HCT116 (cell line): ENCODE results near the gene SNX1. TPM values are rescaled to one million over a fixed set of nuclear protein-coding genes. Genes with fewer than 3 reads are reported as not detected.

Experiments used
- ATAC-seq: fragments of 200-7000 bp; cut with Tn5 transposase; 2 replicates; pipeline ENCODE4 v1.9.1; 2020; ENCODE audit warnings: mild to moderate bottlenecking, moderate library complexity
- BruUV-seq: library from RNA; stranded (reverse); fragments of 400-500 nt; replicated peaks from 2 replicates; lab custom pipeline; 2021; lab: Mats Ljungman, UMichigan
- CTCF ChIA-PET: fragments of 300-600 bp; sonication (Branson Sonifier 250); formaldehyde crosslinking; loops from one replicate; lab custom pipeline; 2021; ENCODE audit warnings: antibody characterized with exemption; lab: Charles Lee
- POLR2A ChIA-PET: fragments of 300-600, 350-600 bp; sonication (Branson Sonifier 250); formaldehyde crosslinking; loops from one replicate; lab custom pipeline; 2021; ENCODE audit warnings: antibody characterized with exemption; lab: Charles Lee
- RAD21 ChIA-PET, 2 experiments: fragments of 300-600 bp; sonication (Branson Sonifier 250); formaldehyde crosslinking; loops; one replicate each; lab custom pipeline; 2023; ENCODE audit warnings: low total read pairs in 2 of 2; ENCODE audit not compliant: uncharacterized antibody in 2 of 2, unreplicated experiment in 2 of 2, low non-redundant PET in 1 of 2; lab: Charles Lee
- DNase-seq: peaks from one replicate; pipeline ENCODE4 v3.0.0-alpha.2; 2010; ENCODE audit warnings: low read depth, low spot score
- H2AFZ ChIP-seq: fragments of 200-600 bp; shearing (Covaris generic), sonication (generic); 2 replicates; pipeline ENCODE4 v1.6.1; 2017; ENCODE audit warnings: low read depth, mixed run types, mixed read lengths, antibody characterized with exemption, low read length; ENCODE audit not compliant: poor library complexity, severe bottlenecking
- H3K27ac ChIP-seq: 2 replicates; pipeline ENCODE4 v1.5.1; 2012; ENCODE audit warnings: low read depth, low read length
- H3K27me3 ChIP-seq: fragments of 200-600 bp; sonication (generic); 2 replicates; pipeline ENCODE4 v1.6.1; 2016; ENCODE audit warnings: mixed run types, low read length, mixed read lengths; ENCODE audit not compliant: insufficient read depth
- H3K36me3 ChIP-seq, 2 experiments: fragments of 200-500 bp in 1 of 2; fragments of 200-600 bp in 1 of 2; sonication (Bioruptor generic) in 1 of 2; sonication (generic) in 1 of 2; 2 replicates each; pipeline versions ENCODE4 v1.5.1 to v1.6.1; 2014 to 2016; ENCODE audit warnings: low read length in 2 of 2, inconsistent platforms in 1 of 2, mixed read lengths in 1 of 2, mixed run types in 1 of 2; ENCODE audit not compliant: insufficient read depth in 2 of 2, control insufficient read depth in 1 of 2
- H3K4me1 ChIP-seq, 2 experiments: fragments of 200-600 bp in 1 of 2; sonication (generic) in 1 of 2; 2 replicates each; pipeline versions ENCODE4 v1.5.1 to v1.6.1; 2012 to 2017; ENCODE audit warnings: low read length in 2 of 2, inconsistent platforms in 1 of 2, mild to moderate bottlenecking in 1 of 2, mixed read lengths in 1 of 2, mixed run types in 1 of 2, moderate library complexity in 1 of 2; ENCODE audit not compliant: insufficient read depth in 2 of 2, control insufficient read depth in 1 of 2
- H3K4me2 ChIP-seq: fragments of 200-600 bp; sonication (generic); 2 replicates; pipeline ENCODE4 v1.6.1; 2017; ENCODE audit warnings: mixed run types, low read length, mixed read lengths
- H3K4me3 ChIP-seq, 2 experiments: fragments of 200-600 bp in 1 of 2; sonication (generic) in 1 of 2; replicated peaks in 1 of 2; 2 replicates each; pipeline ENCODE4 v1.5.1; 2011 to 2016; ENCODE audit warnings: low read length in 2 of 2, control low read depth in 1 of 2, low read depth in 1 of 2, mild to moderate bottlenecking in 1 of 2, mixed read lengths in 1 of 2, mixed run types in 1 of 2
- H3K79me2 ChIP-seq: fragments of 200-600 bp; sonication (generic); 2 replicates; pipeline ENCODE4 v1.6.1; 2017; ENCODE audit warnings: mild to moderate bottlenecking, mixed run types, low read length, moderate library complexity, mixed read lengths; ENCODE audit not compliant: insufficient read depth
- H3K9ac ChIP-seq: fragments of 200-600 bp; sonication (generic); 2 replicates; pipeline ENCODE4 v1.6.1; 2016; ENCODE audit warnings: low read length, mixed read lengths
- H3K9me2 ChIP-seq: fragments of 200-600 bp; sonication (generic), shearing (Covaris generic); 2 replicates; pipeline ENCODE4 v1.6.1; 2017; ENCODE audit warnings: mixed run types, mild to moderate bottlenecking, moderate library complexity; ENCODE audit not compliant: insufficient read depth
- H3K9me3 ChIP-seq, 2 experiments: fragments of 200-500 bp in 1 of 2; fragments of 200-600 bp in 1 of 2; sonication (Bioruptor generic) in 1 of 2; sonication (generic) in 1 of 2; 2 replicates each; pipeline ENCODE4 v1.6.1; 2014 to 2017; ENCODE audit warnings: low read length in 2 of 2, mixed read lengths in 2 of 2, inconsistent platforms in 1 of 2, low read depth in 1 of 2, mild to moderate bottlenecking in 1 of 2, mixed run types in 1 of 2, moderate library complexity in 1 of 2; ENCODE audit not compliant: control insufficient read depth in 1 of 2, insufficient read depth in 1 of 2
- H4K20me1 ChIP-seq: fragments of 200-600 bp; sonication (generic), shearing (Covaris generic); 2 replicates; pipeline ENCODE4 v1.6.1; 2017; ENCODE audit warnings: mixed run types, mild to moderate bottlenecking, moderate library complexity; ENCODE audit not compliant: insufficient read depth
- CBX3 ChIP-seq: IDR thresholded peaks from 2 replicates; pipeline ENCODE4 v1.6.1; 2012; ENCODE audit warnings: low read depth
- ELF1 ChIP-seq: IDR thresholded peaks from 2 replicates; pipeline ENCODE4 v1.6.1; 2012; ENCODE audit warnings: low read depth, borderline replicate concordance
- FOSL1 ChIP-seq: IDR thresholded peaks from 2 replicates; pipeline ENCODE4 v1.6.1; 2012; ENCODE audit warnings: low read depth
- JUND ChIP-seq: IDR thresholded peaks from 2 replicates; pipeline ENCODE4 v1.6.1; 2012
- POLR2A ChIP-seq: IDR thresholded peaks from 2 replicates; pipeline ENCODE4 v1.7.0; 2011; ENCODE audit warnings: borderline replicate concordance; ENCODE audit not compliant: insufficient read depth, insufficient read length; ENCODE audit errors: extremely low read depth
- SIN3A ChIP-seq: IDR thresholded peaks from 2 replicates; pipeline ENCODE4 v1.6.1; 2012; ENCODE audit warnings: low read depth
- SP1 ChIP-seq: IDR thresholded peaks from 2 replicates; pipeline ENCODE4 v1.6.1; 2012; ENCODE audit warnings: low read depth
- SRF ChIP-seq: IDR thresholded peaks from 2 replicates; pipeline ENCODE4 v1.6.1; 2012; ENCODE audit warnings: low read depth
- YY1 ChIP-seq: IDR thresholded peaks from 2 replicates; pipeline ENCODE4 v1.6.1; 2011; ENCODE audit warnings: low read length, low read depth, moderate library complexity, mild to moderate bottlenecking; ENCODE audit not compliant: insufficient replicate concordance; ENCODE audit errors: extremely low read depth
- intact Hi-C: fragments of 100-400 bp; cut with micrococcal nuclease; formaldehyde crosslinking; loops from 2 replicates; pipeline ENCODE4 v1.10.0; 2022
- total RNA-seq: library from RNA; stranded (reverse); gene quantifications from one replicate; pipeline ENCODE4 v1.2.1, GENCODE V29; 2021; ENCODE audit not compliant: unreplicated experiment
- TF ChIP-seq, protein P1 (sequence below), 3 experiments: fragments of 200-600 bp in 1 of 3; sonication (generic) in 1 of 3; IDR thresholded peaks in 2 of 3; conservative IDR thresholded peaks in 1 of 3; 2 replicates each; pipeline ENCODE4 v1.5.1; 2012 to 2017; ENCODE audit warnings: low read depth in 2 of 3, low read length in 2 of 3, antibody characterized with exemption in 1 of 3, borderline replicate concordance in 1 of 3, control low read depth in 1 of 3, mild to moderate bottlenecking in 1 of 3, mixed read lengths in 1 of 3, mixed run types in 1 of 3, moderate library complexity in 1 of 3; ENCODE audit not compliant: insufficient read depth in 1 of 3
- TF ChIP-seq, protein P2 (sequence below): IDR thresholded peaks from 2 replicates; pipeline ENCODE4 v1.6.1; 2011; ENCODE audit warnings: mild to moderate bottlenecking, low read length, moderate library complexity; ENCODE audit not compliant: insufficient replicate concordance; ENCODE audit errors: extremely low read depth
- TF ChIP-seq, protein P3 (sequence below): IDR thresholded peaks from 2 replicates; pipeline ENCODE4 v1.6.1; 2012; ENCODE audit warnings: low read depth

The SNX1 gene
- total RNA-seq, 1 experiment from 2014 or later = 91.9 TPM

DNA sequence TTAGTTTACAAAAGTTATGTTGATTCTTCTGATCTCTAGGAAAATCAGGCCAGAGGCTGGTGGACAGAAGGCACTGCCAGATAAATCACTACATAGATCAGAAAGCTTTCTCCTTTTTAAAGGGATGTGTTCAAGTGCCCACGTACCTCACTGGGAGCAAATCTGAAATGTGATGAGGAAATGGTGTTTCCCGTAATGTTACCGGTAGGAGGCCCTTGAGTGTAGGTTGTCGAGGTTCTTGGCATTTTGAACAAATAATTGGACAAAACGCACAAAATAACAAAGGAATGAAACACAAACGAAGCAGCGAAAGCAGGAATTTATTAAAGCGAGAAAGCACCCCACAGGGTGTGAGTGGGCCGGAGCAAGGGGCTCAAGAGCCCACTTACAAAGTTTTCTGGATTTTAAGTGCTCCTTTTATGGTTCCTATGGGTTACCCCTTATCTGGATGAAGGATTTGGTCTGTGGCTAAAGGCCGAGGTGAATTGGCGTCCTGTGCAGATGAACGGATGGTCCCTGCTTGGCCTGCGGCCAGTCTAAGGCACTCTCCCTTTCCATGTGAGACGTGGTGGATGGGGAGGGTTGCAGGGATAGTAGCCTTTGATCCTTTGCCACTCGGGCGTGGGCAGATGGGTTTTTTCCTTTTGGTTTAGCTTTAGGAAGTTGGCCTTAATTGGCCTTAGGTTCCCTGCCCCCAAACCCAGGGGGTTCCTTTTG lies 1.0 kb downstream of the SNX1 start:
- no TSS peak for BruUV-seq
- no peaks in the 10 kb centered on the region for H3K9me2 ChIP-seq
- intact Hi-C loops = loop anchor here (5.0 kb wide), 1 partner anchor 55 kb away; the partner anchor contains the start of gene SNX22
- ChIA-PET CTCF (no interaction called here), RAD21 (no interaction called here), POLR2A (no interaction called here)
- peak overlapping the region; percentile 85 to 96 for H3K4me3 ChIP-seq
- DNase-seq (no peak), ATAC-seq (no peak)
- H3K27ac ChIP-seq = peak overlapping the region; percentile 62
- H3K36me3 ChIP-seq = no peaks in the 10 kb centered on the region
- H4K20me1 ChIP-seq = no peaks in the 10 kb centered on the region
- peaks cover 25 to 37% of the 10 kb centered on the region in 2 experiments for H3K4me1 ChIP-seq
- no peak overlapping the region for H2AFZ ChIP-seq
- TF ChIP-seq FOSL1 (no peak), POLR2A (no peak)
- TF ChIP-seq, protein P1, sequence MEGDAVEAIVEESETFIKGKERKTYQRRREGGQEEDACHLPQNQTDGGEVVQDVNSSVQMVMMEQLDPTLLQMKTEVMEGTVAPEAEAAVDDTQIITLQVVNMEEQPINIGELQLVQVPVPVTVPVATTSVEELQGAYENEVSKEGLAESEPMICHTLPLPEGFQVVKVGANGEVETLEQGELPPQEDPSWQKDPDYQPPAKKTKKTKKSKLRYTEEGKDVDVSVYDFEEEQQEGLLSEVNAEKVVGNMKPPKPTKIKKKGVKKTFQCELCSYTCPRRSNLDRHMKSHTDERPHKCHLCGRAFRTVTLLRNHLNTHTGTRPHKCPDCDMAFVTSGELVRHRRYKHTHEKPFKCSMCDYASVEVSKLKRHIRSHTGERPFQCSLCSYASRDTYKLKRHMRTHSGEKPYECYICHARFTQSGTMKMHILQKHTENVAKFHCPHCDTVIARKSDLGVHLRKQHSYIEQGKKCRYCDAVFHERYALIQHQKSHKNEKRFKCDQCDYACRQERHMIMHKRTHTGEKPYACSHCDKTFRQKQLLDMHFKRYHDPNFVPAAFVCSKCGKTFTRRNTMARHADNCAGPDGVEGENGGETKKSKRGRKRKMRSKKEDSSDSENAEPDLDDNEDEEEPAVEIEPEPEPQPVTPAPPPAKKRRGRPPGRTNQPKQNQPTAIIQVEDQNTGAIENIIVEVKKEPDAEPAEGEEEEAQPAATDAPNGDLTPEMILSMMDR (IDR thresholded peaks at IDR 0.05 in 2 of 3, conservative IDR thresholded peaks at IDR 0.05 in 1 of 3; ENCODE audit: borderline replicate concordance in 1 of 3, insufficient read depth in 1 of 3, low read depth in 2 of 3, low read length in 2 of 3) = peak in 1 of 3 experiments; percentile 16; a peak in 1 of 6 replicates
- H3K27me3 ChIP-seq = no peaks in the 10 kb centered on the region
- H3K4me2 ChIP-seq = peak overlapping the region; percentile 76
- peaks cover 77% of the 10 kb centered on the region for H3K79me2 ChIP-seq
- peak overlapping the region; percentile 77 for H3K9ac ChIP-seq
- no peaks in the 10 kb centered on the region for H3K9me3 ChIP-seq

DNA sequence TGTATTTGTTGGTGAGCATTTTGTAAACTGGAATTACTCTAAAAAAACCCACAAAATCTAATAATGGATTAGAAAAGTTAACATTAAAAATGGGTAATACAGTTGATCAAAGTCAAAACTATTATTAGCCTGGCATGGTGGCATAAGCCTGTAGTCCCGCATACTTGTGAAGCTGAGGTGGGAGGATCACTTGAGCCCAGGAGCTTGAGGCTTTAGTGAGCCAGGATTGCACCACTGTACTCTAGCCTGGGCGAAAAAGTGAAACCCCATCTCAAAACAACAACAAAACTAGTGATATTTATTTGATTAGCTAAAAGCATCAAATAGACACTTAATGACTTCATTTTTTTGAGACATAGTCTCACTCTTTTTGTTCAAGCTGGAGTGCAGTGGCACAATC lies 3.6 kb downstream of the SNX1 start:
- H4K20me1 ChIP-seq = 0 out of 2 replicates have a peak, but pooled peaks cover 8% of the 10 kb centered on the region
- no peaks in the 10 kb centered on the region for H3K9me3 ChIP-seq
- BruUV-seq = no TSS peak
- H3K9ac ChIP-seq = no peak overlapping the region
- no peak overlapping the region for H3K27ac ChIP-seq
- H3K4me3 ChIP-seq = no peak overlapping the region
- no peaks in the 10 kb centered on the region for H3K36me3 ChIP-seq
- peaks cover 83% of the 10 kb centered on the region for H3K79me2 ChIP-seq
- peaks cover 17 to 22% of the 10 kb centered on the region in 2 experiments for H3K4me1 ChIP-seq
- intact Hi-C loops = loop anchor here (5.0 kb wide), 1 partner anchor 53 kb away; the partner anchor contains the start of gene SNX22
- no peaks in the 10 kb centered on the region for H3K27me3 ChIP-seq
- ChIA-PET POLR2A (no interaction called here), CTCF (no interaction called here), RAD21 (no interaction called here)
- H2AFZ ChIP-seq = no peak overlapping the region
- H3K9me2 ChIP-seq = no peaks in the 10 kb centered on the region
- no peak for ATAC-seq
- no peak for DNase-seq
- H3K4me2 ChIP-seq = no peak overlapping the region
- TF ChIP-seq, protein P2, sequence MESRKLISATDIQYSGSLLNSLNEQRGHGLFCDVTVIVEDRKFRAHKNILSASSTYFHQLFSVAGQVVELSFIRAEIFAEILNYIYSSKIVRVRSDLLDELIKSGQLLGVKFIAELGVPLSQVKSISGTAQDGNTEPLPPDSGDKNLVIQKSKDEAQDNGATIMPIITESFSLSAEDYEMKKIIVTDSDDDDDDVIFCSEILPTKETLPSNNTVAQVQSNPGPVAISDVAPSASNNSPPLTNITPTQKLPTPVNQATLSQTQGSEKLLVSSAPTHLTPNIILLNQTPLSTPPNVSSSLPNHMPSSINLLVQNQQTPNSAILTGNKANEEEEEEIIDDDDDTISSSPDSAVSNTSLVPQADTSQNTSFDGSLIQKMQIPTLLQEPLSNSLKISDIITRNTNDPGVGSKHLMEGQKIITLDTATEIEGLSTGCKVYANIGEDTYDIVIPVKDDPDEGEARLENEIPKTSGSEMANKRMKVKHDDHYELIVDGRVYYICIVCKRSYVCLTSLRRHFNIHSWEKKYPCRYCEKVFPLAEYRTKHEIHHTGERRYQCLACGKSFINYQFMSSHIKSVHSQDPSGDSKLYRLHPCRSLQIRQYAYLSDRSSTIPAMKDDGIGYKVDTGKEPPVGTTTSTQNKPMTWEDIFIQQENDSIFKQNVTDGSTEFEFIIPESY = no peak
- TF ChIP-seq SP1 (no peak), SRF (no peak), ELF1 (no peak), YY1 (no peak), SIN3A (no peak), JUND (no peak), CBX3 (no peak)
- TF ChIP-seq, protein P3, sequence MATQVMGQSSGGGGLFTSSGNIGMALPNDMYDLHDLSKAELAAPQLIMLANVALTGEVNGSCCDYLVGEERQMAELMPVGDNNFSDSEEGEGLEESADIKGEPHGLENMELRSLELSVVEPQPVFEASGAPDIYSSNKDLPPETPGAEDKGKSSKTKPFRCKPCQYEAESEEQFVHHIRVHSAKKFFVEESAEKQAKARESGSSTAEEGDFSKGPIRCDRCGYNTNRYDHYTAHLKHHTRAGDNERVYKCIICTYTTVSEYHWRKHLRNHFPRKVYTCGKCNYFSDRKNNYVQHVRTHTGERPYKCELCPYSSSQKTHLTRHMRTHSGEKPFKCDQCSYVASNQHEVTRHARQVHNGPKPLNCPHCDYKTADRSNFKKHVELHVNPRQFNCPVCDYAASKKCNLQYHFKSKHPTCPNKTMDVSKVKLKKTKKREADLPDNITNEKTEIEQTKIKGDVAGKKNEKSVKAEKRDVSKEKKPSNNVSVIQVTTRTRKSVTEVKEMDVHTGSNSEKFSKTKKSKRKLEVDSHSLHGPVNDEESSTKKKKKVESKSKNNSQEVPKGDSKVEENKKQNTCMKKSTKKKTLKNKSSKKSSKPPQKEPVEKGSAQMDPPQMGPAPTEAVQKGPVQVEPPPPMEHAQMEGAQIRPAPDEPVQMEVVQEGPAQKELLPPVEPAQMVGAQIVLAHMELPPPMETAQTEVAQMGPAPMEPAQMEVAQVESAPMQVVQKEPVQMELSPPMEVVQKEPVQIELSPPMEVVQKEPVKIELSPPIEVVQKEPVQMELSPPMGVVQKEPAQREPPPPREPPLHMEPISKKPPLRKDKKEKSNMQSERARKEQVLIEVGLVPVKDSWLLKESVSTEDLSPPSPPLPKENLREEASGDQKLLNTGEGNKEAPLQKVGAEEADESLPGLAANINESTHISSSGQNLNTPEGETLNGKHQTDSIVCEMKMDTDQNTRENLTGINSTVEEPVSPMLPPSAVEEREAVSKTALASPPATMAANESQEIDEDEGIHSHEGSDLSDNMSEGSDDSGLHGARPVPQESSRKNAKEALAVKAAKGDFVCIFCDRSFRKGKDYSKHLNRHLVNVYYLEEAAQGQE = no peak
